Stimulated activated CD8-positive, alpha-beta memory T cell treated with anti-CD3 and anti-CD28 coated beads, Interleukin-12 subunit alpha, Interleukin-12 subunit beta, amount 100 ng/mL, for 24 hours (primary cell): Measurements from ENCODE around the gene AMBRA1.

ENCODE experiments used
- DNase-seq: peaks from one replicate; pipeline ENCODE4 v3.0.0-alpha.2; 2020; ENCODE audit errors: extremely low read depth

Gene AMBRA1

DNA sequence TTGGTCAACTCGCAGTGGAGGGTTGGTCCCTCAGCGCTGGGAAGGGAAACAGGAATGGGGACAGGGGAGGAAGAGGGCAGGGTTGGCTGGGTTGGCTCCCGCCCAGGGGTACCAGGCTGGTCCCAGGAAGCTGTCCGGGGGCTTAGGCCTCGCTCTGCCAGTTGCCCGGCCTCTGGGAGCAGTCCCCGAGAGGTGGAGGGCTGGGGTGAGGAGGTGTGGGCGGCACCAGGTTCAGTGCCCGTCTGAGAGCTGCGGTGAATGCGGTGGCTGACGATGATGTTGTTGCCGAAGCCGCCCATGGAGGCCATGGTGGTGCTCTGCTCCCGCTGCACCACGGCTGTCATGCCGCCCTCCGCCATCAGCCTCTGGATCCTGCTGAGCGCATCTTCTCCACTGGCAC is 196.3 kb downstream of the AMBRA1 start:
- no peak for DNase-seq

GRCh38 chr11:46393759-46394158 is 200.1 kb downstream of the AMBRA1 start:
- DNase-seq = no peak

DNA sequence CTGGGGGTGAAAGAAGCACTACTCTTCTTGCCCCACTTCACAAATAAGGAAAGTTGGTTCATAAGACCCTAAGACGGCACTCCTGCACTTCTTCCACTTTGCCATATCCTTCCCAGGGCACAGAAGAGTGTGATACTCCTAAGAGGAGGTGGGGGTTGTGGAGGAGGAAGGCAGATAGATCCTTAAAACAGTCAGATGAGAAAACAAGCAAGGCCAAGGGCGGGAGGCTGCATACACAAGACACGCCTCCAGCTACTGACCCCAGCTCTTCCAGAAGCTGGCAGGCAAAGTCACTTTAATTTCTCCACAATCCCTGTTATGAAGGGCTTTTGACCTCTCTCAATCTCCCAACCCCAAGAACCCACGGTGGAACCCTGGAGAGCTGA is 200.6 kb downstream of the AMBRA1 start:
- no peak for DNase-seq

DNA sequence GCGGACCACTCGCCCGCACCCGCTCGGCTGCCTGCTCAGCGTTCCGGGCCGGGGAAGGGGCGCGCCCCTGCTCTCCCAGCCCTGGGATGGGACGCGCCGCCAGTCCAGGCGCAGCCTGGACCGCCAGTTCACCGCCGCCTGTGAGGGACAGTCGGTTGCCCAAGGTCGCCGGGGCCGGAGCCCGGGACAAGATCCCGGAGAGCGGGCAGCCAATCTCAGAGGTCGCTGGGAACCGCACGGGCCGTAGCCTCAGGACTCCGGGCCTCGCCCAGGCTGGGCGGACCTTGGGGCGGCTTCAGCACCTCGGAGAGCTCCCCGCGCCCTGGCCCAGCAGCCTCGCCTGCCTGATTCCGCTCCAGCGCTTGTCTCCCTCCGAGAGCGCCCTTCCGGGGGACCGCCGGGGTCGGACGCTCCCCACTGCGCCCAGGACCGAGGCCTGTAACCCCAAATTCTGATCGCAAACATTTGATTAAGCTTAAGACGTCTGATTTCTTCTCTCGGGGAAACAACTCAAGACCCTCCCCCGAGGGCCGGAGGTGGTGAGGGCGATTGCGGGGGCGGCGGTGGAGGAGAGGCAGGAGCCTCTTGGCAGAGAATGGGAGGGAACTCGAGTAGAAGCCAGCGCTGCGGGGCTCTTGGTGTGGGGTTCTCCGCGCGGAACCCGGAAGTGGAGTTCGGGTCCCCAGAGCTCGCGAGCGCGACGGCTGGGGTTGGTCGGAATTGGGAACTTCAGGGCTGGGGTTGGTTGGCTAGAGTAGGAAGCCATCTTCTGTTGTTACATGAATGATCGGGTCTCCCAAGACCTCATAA is 201.2 kb downstream of the AMBRA1 start:
- peak; percentile 42 for DNase-seq

DNA sequence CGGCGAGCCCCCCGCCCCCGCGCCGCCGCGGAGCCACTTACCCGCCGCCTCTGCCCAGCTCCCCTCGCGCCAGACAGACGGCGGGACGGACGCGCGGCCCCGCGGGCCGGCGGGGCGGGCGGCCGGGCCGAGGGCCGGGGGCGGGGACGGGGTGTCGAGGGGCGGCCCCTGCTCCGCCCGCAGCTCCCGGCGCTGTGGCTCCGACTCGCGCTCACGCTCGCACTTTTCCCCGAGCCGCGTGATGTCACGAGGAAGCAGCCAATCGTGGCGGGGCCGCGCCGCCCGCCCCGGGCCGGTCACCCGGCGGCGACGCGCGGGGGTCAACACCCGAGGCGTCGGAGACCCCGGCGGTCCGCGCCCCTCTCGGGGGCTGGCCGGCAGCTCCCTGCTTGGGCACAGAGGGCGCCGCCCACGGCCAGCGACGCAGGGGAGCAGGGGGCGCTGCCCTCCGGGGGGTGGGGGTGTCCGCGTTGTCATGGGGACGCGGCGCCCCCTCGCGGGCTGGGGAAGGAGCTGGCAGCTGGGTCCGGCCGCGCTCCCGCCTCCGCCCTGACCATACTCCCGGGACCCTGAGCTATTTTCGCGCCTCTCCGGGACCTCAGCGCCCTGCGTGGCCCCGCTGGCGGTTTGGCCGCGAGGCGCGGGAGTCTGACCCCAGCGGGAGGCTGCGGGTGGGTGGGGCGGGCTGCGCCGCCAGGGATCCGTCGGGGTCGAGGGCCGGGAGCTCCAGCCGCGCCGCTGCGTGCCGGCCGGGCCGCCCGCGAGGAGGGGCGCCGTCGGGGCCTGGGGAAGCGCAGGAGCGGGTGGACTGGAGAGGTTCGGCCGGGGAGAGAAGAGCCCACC is 202.0 kb downstream of the AMBRA1 start, which contains the start of gene CHRM4:
Gene CHRM4, minus strand, starts transcription at position 199 of the 843 bp plus-strand sequence. CDS start 5,219 bp downstream, outside the sequence.
- no peak for DNase-seq

GRCh38 chr11:46391186-46391577 is 202.6 kb downstream of the AMBRA1 start:
- DNase-seq = no peak

DNA sequence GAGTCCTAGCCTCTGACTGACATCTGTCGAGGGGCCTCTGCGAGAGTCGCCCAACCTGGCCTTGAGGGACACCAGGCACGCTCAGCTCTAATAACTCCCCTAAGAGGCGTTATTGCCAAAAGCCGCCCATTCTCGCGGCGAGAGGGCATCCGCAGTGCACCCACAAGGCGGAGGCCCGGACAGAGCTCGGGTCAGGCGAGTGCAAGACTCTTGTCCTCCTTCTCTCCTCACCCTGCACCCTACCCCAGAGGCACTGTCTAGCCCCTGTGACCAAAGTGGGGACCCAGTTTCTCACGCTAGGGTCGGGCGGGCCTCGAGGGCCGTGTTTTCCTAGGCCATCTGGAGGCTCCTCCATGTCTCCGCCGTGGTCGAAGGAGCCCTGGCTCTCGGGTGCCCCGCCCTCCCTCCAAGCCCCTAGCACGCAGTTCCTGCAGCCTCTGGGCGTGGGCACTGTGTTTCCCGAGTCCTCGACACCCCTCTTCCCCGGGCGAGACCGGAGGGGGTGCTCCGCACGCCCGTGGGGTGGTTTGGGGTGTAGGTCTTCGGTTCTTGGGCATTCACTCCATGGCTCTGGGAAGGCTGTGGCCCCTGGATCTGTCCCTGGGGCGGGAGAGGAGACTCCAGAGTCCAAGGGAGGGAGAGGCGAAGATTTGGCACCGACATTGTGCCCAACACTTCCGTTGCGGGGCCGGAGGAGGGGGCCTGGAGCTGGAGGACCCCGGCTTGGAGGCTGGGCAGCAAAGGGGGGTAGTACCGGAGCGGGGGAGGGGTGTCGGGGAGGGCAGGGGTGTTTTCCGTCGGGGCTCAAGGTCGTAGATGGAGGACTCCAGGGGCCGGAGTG is 203.3 kb downstream of the AMBRA1 start:
- no peak for DNase-seq

- no peak for DNase-seq
These were observed 204.1 kb downstream of the AMBRA1 start for GRCh38 chr11:46389450-46390330.

GRCh38 chr11:46388619-46389449 is 205.0 kb downstream of the AMBRA1 start:
- no peak for DNase-seq

DNA sequence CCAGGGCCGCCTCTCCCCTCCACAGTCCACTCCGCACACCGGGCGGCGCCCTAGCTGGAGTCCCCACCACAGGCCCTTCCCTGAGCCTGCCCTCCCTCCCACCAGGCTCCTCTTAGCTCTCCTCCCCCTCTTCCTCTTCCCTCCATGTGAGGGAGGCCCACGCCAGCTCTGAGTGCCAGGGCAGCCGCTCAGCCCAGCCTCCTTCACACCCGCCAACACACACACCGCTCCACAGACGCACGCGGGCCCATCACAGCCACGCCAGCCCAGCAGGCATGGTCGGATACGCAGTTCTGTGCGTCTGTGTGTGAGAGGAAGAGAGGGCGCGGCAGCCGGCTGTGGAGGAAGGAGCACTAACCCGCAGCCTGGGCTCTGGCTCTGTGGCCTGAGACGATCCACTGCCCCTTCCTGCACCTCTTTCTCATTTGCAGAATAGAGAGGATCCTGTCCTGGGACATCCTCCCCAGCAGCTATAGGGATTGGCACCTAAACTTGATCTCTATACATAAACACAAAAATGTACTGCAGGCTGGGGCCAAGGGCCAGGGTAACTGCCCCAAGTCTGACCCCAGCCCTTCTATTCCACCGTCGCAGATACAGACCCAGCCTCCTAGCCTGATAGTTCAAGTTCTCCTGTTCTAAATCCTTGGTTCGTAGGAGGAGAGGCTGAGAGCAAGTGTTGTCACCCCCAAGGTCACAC is 205.8 kb downstream of the AMBRA1 start:
- DNase-seq = no peak

GRCh38 chr11:46387456-46387855 is 206.4 kb downstream of the AMBRA1 start:
- DNase-seq = no peak

DNA sequence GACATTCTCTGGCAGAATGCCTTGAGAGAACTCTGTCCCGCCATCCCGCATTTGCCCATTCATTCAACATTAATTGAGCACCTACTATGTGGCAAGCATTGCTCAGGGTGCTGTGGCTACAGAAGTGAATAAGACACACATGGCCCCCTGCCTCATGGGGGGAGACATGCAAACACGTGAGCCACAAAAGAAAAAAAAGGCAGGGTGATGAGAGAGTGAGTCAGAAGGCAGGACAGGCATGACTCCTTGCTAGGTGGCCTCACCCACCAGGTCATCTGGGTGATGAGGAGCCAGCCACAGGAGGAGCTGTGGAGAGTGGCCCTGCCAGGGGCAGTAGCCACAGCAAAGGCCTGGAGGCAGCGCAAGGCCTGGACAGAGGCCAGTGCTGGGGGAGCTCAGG is 207.1 kb downstream of the AMBRA1 start:
- no peak for DNase-seq

- DNase-seq = no peak
These were observed 207.7 kb downstream of the AMBRA1 start for GRCh38 chr11:46386005-46386578.

- no peak for DNase-seq
These were observed 208.4 kb downstream of the AMBRA1 start for GRCh38 chr11:46385169-46386004.

GRCh38 chr11:46383974-46384701 is 209.7 kb downstream of the AMBRA1 start:
- DNase-seq = no peak

DNA sequence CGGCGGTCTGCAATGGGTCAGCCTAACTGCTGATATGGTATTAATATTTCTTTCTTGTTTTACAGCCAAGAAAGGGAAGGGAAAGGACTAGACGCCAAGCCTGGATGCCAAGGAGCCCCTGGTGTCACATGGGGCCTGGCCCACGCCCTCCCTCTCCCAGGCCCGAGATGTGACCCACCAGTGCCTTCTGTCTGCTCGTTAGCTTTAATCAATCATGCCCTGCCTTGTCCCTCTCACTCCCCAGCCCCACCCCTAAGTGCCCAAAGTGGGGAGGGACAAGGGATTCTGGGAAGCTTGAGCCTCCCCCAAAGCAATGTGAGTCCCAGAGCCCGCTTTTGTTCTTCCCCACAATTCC is 210.4 kb downstream of the AMBRA1 start:
- DNase-seq = no peak

DNA sequence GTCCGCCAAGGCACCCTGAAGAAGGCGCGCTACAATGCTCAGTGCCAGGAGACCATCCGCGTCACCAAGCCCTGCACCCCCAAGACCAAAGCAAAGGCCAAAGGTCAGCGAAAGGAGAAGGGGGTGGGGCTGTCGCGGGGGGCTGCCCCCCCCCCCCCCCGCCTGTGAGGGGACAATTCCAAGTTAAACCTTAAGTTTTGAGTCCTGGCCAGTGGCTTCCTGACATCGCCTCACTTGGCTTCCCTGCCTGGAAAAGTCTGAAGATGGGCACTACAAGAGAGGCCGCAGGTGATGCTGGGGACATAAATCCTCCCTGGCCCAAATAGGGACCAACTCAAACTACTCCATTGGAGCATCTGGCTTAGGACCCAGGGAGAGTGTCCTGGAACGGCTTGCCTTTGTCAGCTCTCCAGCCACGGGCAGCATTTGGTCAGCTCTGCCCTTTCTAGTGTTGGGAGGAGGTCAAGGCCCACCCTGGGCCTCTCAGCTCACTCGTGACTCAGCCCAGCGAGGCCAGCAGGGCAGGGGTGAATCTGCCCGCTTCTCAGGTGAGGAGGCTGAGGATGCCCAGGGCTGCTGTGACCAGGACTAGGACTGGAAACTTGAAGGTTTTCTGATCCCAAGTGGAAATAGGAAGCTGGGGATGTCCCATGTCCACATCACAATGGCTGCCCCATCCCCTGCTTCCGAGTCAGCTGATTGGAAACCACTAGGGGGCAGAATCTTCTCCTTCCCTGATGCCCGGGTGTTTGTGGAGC is 211.0 kb downstream of the AMBRA1 start:
- no peak for DNase-seq
